ENCODE data around the gene TMBIM1. TPM values are rescaled to one million over a fixed set of nuclear protein-coding genes. Genes with fewer than 3 reads are reported as not detected.

TMBIM1 gene
- total and polyA plus RNA-seq, 9 of the 15 experiments (the other 6 are each of a cell fraction or from before 2014, with no cell fraction given), result 14.2 to 105 (median 47.0) TPM

DNA sequence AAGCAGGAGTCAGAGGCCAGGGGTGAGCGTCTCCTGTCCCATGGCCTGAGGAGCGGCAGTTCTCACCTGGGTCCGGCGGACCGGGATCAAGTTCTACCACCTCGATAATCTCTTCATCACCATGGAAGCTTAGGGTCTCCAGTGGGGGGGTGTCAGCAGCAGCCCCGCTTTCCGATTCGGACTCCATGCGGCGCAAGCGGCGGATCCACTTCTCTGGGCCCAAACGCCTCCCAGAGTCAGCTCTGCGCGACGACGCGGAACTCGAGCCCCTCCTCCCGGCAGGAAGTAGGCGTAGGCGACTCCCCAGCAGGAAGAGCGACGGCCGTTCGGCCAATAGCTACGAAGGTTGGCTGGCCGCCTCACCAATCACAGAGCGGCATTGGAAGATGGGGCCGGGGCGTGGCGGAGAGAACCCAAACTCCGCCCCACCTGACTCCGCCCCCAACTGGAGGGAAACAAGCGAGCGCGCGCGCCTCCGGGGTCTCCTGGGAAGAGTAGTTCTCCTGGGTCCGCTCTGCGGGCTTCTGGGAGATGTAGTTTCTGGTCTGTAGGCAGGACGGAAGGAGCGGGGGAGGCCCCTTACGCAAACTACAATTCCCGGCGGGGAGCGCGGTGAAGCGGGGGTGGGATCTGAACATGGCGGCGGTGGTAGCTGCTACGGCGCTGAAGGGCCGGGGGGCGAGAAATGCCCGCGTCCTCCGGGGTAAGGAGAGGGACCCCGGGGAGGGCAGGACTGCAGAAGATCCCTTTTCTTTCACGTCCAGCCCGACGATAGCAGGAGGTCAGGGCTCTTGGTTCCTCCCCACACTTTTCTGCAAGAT, 22.2 kb downstream of the TMBIM1 start, which contains the start of the genes AAMP and PNKD (continued):
- TF ChIP-seq, protein P1, sequence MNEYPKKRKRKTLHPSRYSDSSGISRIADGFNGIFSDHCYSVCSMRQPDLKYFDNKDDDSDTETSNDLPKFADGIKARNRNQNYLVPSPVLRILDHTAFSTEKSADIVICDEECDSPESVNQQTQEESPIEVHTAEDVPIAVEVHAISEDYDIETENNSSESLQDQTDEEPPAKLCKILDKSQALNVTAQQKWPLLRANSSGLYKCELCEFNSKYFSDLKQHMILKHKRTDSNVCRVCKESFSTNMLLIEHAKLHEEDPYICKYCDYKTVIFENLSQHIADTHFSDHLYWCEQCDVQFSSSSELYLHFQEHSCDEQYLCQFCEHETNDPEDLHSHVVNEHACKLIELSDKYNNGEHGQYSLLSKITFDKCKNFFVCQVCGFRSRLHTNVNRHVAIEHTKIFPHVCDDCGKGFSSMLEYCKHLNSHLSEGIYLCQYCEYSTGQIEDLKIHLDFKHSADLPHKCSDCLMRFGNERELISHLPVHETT (CRISPR knock-in tag; conservative IDR thresholded peaks at IDR 0.05 in 1 of 2, IDR thresholded peaks at IDR 0.05 in 1 of 2), result peak in 1 of 2 experiments; percentile 90; a peak in 2 of 4 replicates
- no peak for TF ChIP-seq HDAC3 (IDR thresholded peaks at IDR 0.05; ENCODE audit: borderline replicate concordance, partially characterized antibody)
- TF ChIP-seq LARP7 (IDR thresholded peaks at IDR 0.05), result no peak
- no peak for TF ChIP-seq SMAD1 (IDR thresholded peaks at IDR 0.05; ENCODE audit: low read depth, low read length, partially characterized antibody)
- no peak for TF ChIP-seq BRF1 (IDR thresholded peaks at IDR 0.05; ENCODE audit: borderline replicate concordance, extremely low read depth, insufficient read length)
- 0 out of 2 replicates have a peak, but pooled peaks have one; percentile 5 for TF ChIP-seq JUN (IDR thresholded peaks at IDR 0.05; ENCODE audit: borderline replicate concordance, low read depth, low read length)
- TF ChIP-seq JUN (CRISPR knock-in tag; IDR thresholded peaks at IDR 0.05; ENCODE audit: borderline replicate concordance), result no peak
- no peak for TF ChIP-seq SMARCA5 (IDR thresholded peaks at IDR 0.05)
- peak; percentile 77; the same call in 1 of the 2 replicates for TF ChIP-seq PHF8 (IDR thresholded peaks at IDR 0.05; ENCODE audit: borderline replicate concordance, low read length)
- TF ChIP-seq JUND (IDR thresholded peaks at IDR 0.05; ENCODE audit: borderline replicate concordance, low read depth, low read length), result 0 out of 2 replicates have a peak, but pooled peaks have one; percentile 28
- TF ChIP-seq JUND (tag; IDR thresholded peaks at IDR 0.05; ENCODE audit: borderline replicate concordance, low read depth, low read length), result no peak; the same call in 2 of the 3 replicates
- TF ChIP-seq ZNF140 (CRISPR knock-in tag; IDR thresholded peaks at IDR 0.05), result no peak
- 0 out of 2 replicates have a peak, but pooled peaks have one; percentile 16 for TF ChIP-seq MTA3 (IDR thresholded peaks at IDR 0.05; ENCODE audit: borderline replicate concordance)
- no peak for TF ChIP-seq TAF9B (IDR thresholded peaks at IDR 0.05; ENCODE audit: partially characterized antibody)
- no peak for TF ChIP-seq FOXM1 (IDR thresholded peaks at IDR 0.05; ENCODE audit: low read depth)
- TF ChIP-seq FOXM1 (CRISPR knock-in tag; IDR thresholded peaks at IDR 0.05; ENCODE audit: low read depth), result no peak
- TF ChIP-seq, protein P2, sequence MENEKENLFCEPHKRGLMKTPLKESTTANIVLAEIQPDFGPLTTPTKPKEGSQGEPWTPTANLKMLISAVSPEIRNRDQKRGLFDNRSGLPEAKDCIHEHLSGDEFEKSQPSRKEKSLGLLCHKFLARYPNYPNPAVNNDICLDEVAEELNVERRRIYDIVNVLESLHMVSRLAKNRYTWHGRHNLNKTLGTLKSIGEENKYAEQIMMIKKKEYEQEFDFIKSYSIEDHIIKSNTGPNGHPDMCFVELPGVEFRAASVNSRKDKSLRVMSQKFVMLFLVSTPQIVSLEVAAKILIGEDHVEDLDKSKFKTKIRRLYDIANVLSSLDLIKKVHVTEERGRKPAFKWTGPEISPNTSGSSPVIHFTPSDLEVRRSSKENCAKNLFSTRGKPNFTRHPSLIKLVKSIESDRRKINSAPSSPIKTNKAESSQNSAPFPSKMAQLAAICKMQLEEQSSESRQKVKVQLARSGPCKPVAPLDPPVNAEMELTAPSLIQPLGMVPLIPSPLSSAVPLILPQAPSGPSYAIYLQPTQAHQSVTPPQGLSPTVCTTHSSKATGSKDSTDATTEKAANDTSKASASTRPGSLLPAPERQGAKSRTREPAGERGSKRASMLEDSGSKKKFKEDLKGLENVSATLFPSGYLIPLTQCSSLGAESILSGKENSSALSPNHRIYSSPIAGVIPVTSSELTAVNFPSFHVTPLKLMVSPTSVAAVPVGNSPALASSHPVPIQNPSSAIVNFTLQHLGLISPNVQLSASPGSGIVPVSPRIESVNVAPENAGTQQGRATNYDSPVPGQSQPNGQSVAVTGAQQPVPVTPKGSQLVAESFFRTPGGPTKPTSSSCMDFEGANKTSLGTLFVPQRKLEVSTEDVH (IDR thresholded peaks at IDR 0.05; ENCODE audit: low read depth, partially characterized antibody), result no peak
